ENCODE data around the gene LRRC37A. TPM values are rescaled to one million over a fixed set of nuclear protein-coding genes. Genes with fewer than 3 reads are reported as not detected.

The LRRC37A gene
- total RNA-seq, 1 donor = 8.6 TPM

Small RNA genes lying within 50 kb of the gene (small RNA-seq; reads per million reads assigned to genes)
- not detected for gene RN7SL656P

Other genes with a start within 250 kb of the LRRC37A start
- 126 and 171 TPM in 2 replicates for gene KANSL1, start 101.7 kb upstream of the LRRC37A start, total RNA-seq
- 3.5 and 4.7 TPM in 2 replicates for gene ARL17B, start 66.6 kb downstream of the LRRC37A start, total RNA-seq
- 7.7 and 10.8 TPM in 2 replicates for gene LRRC37A2, start 217.3 kb downstream of the LRRC37A start, total RNA-seq

All from fibroblast of villous mesenchyme (primary cell).